Duodenal mucosa (tissue), 2 donors: ENCODE results near the gene CADM4.

Experiments
- H3K27ac ChIP-seq: one replicate; pipeline ENCODE4 v1.7.0; 2013; ENCODE audit warnings: low read depth, low read length
- H3K27me3 ChIP-seq, 2 donors: one replicate each; pipeline ENCODE4 v1.7.0; 2013; ENCODE audit warnings: low read length in 2 of 2, control low read depth in 1 of 2; ENCODE audit not compliant: insufficient read depth in 2 of 2, control insufficient read depth in 1 of 2
- H3K36me3 ChIP-seq, 2 donors: one replicate each; pipeline ENCODE4 v1.7.0; 2013; ENCODE audit warnings: low read length in 2 of 2, control low read depth in 1 of 2; ENCODE audit not compliant: insufficient read depth in 2 of 2, control insufficient read depth in 1 of 2
- H3K4me1 ChIP-seq, 2 donors: one replicate each; pipeline ENCODE4 v1.7.0; 2013; ENCODE audit warnings: low read length in 2 of 2, control low read depth in 1 of 2; ENCODE audit not compliant: insufficient read depth in 2 of 2, control insufficient read depth in 1 of 2
- H3K4me3 ChIP-seq, 2 donors: one replicate each; pipeline ENCODE4 v1.7.0; 2013; ENCODE audit warnings: low read length in 2 of 2, low read depth in 1 of 2
- H3K9ac ChIP-seq, 2 donors: one replicate each; pipeline ENCODE4 v1.7.0; 2013; ENCODE audit warnings: low read length in 2 of 2, low read depth in 1 of 2
- H3K9me3 ChIP-seq, 2 donors: one replicate each; pipeline ENCODE4 v1.7.0; 2013; ENCODE audit warnings: low read length in 2 of 2, control low read depth in 1 of 2; ENCODE audit not compliant: control insufficient read depth in 1 of 2

Gene CADM4

DNA sequence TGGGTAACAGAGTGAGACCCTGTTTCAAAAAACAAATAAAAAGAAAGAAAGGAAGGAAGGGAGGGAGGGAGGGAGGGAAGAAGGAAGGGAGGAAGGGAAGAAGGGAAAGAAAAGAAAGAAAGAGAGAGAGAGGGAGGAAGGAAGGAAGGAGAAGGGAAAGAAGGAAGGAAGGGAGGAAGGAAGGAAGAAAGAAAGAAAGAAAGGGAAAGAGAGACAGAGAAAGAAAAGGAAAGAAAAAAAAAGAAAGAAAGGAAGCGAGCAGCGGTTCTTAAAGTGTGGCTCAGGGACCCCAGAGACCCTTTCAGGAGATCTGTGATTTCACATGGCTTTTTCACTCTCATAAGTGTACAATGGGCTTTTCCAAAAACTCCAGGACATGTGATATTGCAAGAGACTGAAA, 9.9 kb upstream of the CADM4 start:
- Histone ChIP-seq H3K36me3 (peaks cover 7 to 14% of the 10 kb centered on the region in 2 donors), H3K27me3 (no peaks in the 10 kb centered on the region), H3K4me3 (no peak overlapping the region), H3K4me1 (no peaks in the 10 kb centered on the region), H3K9me3 (no peaks in the 10 kb centered on the region), H3K9ac (no peak overlapping the region), H3K27ac (no peak overlapping the region)

DNA sequence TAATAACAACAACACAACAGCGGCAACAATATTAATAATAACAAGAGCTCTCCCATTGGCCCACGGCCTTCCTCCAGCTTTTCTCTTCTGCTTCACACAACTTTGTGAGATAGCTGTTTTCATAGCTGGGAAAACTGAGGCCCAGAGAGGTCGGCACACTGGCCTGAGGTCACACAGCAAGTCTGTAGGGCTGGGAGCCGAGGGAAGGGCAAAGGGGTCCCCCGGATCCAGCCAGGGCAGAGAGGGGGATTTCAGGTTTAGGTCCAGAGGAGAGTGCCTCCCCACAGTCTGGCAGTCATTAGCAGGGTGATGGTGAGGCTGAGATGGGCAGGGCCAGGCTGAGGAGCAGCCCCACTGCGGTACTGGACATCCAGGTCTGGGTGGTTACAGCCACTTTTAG, 9.0 kb upstream of the CADM4 start:
- Histone ChIP-seq H3K9me3 (no peaks in the 10 kb centered on the region), H3K4me1 (no peaks in the 10 kb centered on the region), H3K36me3 (peaks cover 7 to 8% of the 10 kb centered on the region in 2 donors), H3K4me3 (no peak overlapping the region), H3K27me3 (no peaks in the 10 kb centered on the region), H3K27ac (no peak overlapping the region), H3K9ac (no peak overlapping the region)

DNA sequence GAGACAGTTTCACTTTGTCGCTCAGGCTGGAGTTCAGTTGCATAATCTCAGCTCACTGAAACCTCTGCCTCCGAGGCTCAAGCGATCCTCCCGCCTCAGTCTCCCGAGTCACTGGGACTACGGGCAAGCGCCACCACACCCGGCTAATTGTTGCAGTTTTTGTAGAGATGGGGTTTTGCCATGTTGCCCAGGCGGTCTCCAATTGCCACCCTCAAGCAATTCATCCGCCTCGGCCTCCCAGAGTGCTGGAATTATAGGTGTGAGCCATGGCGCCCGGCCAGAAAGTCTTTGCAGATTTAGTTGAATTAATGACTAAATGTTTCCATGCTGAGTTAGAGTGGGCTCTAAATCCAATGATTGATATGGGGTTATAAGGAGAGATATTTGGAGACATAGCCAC, 4.5 kb upstream of the CADM4 start:
- Histone ChIP-seq H3K27ac (no peak overlapping the region), H3K27me3 (peaks cover 5% of the 10 kb centered on the region in 2 donors), H3K4me1 (peaks cover 0 to 8% of the 10 kb centered on the region in 2 donors), H3K9me3 (no peaks in the 10 kb centered on the region), H3K9ac (no peak overlapping the region), H3K4me3 (no peak overlapping the region), H3K36me3 (peaks cover 7 to 8% of the 10 kb centered on the region in 2 donors)

DNA sequence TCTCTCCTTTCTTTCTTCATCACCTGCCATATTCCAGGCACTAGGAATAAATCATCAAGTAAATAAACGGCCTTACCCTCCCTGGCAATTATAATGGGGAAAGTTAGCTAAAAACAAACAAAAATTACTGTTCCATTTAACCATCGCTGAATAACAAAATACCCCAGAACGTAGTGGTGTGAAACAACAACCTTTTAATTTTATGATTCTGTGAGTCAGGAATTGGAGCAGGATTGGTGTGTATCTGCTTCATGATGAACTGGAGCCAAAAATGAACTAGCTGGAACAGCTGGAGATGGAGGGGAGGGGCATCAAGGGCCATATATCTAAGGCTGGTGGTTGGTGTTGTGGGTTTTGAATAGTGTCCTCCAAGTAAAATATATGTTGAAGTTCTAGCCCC, 3.7 kb upstream of the CADM4 start:
- H3K27ac ChIP-seq = no peak overlapping the region
- no peaks in the 10 kb centered on the region for H3K9me3 ChIP-seq
- peaks cover 13 to 14% of the 10 kb centered on the region in 2 donors for H3K27me3 ChIP-seq
- no peak overlapping the region for H3K9ac ChIP-seq
- no peak overlapping the region for H3K4me3 ChIP-seq
- peaks cover 0 to 11% of the 10 kb centered on the region in 2 donors for H3K4me1 ChIP-seq
- peaks cover 2 to 4% of the 10 kb centered on the region in 2 donors for H3K36me3 ChIP-seq

DNA sequence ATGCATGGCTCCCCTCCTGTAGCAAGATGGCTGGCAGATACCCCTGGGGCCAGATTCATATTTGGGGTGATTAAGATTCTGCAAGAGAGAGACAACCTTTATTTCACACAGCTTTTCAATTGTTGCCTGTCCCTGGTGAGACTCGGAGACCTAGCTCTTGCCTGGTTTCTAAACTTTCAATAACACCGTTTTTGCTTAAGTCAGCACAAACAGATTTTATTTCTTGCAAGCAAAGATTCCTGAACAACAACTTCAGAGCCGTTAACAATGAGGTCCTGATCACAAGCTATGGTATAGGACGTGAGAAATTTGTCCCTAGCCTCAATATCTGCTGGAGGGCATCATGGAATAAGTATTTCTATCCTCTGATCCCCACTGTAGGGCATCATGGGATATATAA, 2.9 kb upstream of the CADM4 start:
- Histone ChIP-seq H3K4me1 (peaks cover 0 to 11% of the 10 kb centered on the region in 2 donors), H3K36me3 (no peaks in the 10 kb centered on the region), H3K4me3 (no peak overlapping the region), H3K9me3 (no peaks in the 10 kb centered on the region), H3K27me3 (peaks cover 17 to 18% of the 10 kb centered on the region in 2 donors), H3K9ac (no peak overlapping the region), H3K27ac (no peak overlapping the region)

- peaks cover 0 to 11% of the 10 kb centered on the region in 2 donors for H3K4me1 ChIP-seq
- no peak overlapping the region for H3K4me3 ChIP-seq
- no peak overlapping the region for H3K9ac ChIP-seq
- H3K27me3 ChIP-seq = peaks cover 17 to 18% of the 10 kb centered on the region in 2 donors
- H3K9me3 ChIP-seq = no peaks in the 10 kb centered on the region
- no peak overlapping the region for H3K27ac ChIP-seq
- H3K36me3 ChIP-seq = no peaks in the 10 kb centered on the region
Observed at GRCh38 chr19:43641333-43641732, 1.7 kb upstream of the CADM4 start.

GRCh38 chr19:43640424-43640757, 741 bp upstream of the CADM4 start:
- Histone ChIP-seq H3K4me1 (peaks cover 0 to 11% of the 10 kb centered on the region in 2 donors), H3K36me3 (no peaks in the 10 kb centered on the region), H3K9me3 (no peaks in the 10 kb centered on the region), H3K27ac (no peak overlapping the region), H3K4me3 (peak overlapping the region; percentile 75 to 78), H3K27me3 (peaks cover 17 to 18% of the 10 kb centered on the region in 2 donors), H3K9ac (peak overlapping the region in 1 of 2 donors; percentile 63)

GRCh38 chr19:43638995-43639518, 593 bp downstream of the CADM4 start:
- Histone ChIP-seq H3K27me3 (peaks cover 17 to 18% of the 10 kb centered on the region in 2 donors), H3K36me3 (no peaks in the 10 kb centered on the region), H3K4me3 (peak overlapping the region; percentile 40 to 51), H3K27ac (no peak overlapping the region), H3K9ac (peak overlapping the region in 1 of 2 donors; percentile 32), H3K9me3 (no peaks in the 10 kb centered on the region), H3K4me1 (peaks cover 0 to 11% of the 10 kb centered on the region in 2 donors)

DNA sequence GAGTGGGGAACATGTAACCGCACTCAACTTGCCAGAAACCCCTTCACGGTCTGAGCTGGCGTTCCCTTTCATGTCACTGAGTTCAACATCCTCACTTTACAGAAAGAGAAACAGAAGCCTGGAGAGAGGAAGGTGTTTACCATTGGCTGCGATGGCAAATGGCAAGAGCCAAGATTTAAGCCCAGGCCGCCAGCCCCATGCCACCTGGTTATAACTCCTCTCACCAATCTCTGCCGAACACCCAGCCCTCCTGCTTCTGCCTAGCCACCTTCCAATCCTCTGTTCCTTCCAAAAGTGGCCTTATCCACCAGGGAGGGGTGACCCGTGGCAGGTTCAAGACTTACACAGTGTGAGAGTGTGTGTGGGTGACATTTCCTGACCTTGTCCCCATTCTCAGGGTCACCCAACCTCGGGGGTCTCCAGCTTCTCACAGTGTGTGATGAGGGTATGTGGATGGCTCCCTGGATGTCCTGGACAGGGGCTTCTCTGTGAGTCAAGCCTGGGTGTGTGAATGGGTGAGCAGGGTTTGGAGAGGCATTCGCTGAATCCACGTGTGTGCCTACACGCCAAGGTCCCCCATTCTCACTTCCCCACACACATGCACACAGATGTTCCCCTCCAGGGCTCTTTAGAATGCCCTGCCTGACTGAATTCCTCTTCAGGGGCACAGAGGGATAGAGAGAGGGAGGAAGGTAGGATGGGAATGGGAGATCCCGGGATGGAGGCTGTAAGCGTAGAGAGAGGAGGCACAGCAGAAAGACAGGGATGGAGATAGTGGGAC, 1.2 kb downstream of the CADM4 start:
- H3K36me3 ChIP-seq = no peaks in the 10 kb centered on the region
- H3K9me3 ChIP-seq = no peaks in the 10 kb centered on the region
- no peak overlapping the region for H3K27ac ChIP-seq
- H3K4me3 ChIP-seq = no peak overlapping the region
- peaks cover 0 to 11% of the 10 kb centered on the region in 2 donors for H3K4me1 ChIP-seq
- H3K27me3 ChIP-seq = peaks cover 17 to 18% of the 10 kb centered on the region in 2 donors
- peak overlapping the region in 1 of 2 donors; percentile 32 for H3K9ac ChIP-seq

DNA sequence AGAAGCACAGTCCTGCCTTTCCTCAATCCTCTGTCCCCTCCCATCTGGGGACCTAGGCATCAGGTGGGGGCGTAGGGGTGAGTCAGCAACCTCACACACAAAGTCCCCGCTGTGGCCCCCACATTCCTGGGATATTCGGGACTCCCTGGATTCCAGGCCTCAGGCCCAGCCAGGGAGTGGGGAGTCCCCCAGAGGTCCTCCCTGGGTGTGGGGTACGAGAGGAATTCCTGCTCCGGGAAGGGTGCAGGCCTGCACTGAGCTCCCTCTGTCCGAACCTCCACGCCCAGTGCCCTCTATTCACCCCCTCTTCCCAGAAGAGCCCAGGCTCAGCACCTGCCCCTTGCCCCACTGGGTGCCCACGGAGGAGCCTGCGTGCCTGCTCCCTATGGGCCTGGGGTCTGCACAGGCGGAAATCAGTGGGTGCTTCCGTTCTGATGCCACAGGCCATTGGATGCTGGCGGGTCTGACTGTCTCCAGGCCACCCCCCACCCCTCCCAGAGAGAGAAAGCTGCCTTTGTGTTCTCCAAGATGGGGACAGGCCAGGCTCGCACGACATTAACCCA, 3.4 kb downstream of the CADM4 start:
- Histone ChIP-seq H3K27ac (no peak overlapping the region), H3K4me1 (peaks cover 0 to 11% of the 10 kb centered on the region in 2 donors), H3K9ac (no peak overlapping the region), H3K36me3 (no peaks in the 10 kb centered on the region), H3K4me3 (no peak overlapping the region), H3K9me3 (no peaks in the 10 kb centered on the region), H3K27me3 (peaks cover 17 to 18% of the 10 kb centered on the region in 2 donors)
